Ascending aorta (tissue), 2 donors: ENCODE data around the gene CRB3. TPM values are rescaled to one million over a fixed set of nuclear protein-coding genes. Genes with fewer than 3 reads are reported as not detected.

Experiments
- DNase-seq, 2 donors: peaks; one replicate each; pipeline ENCODE4 v3.0.0-alpha.2; 2019; ENCODE audit warnings: low spot score in 2 of 2
- H3K27ac ChIP-seq, 2 donors: fragments of 200-600 bp; sonication (generic); one replicate each; pipeline ENCODE4 v1.5.1; 2016 to 2017; ENCODE audit warnings: mild to moderate bottlenecking in 1 of 2
- H3K27me3 ChIP-seq: fragments of 200-600 bp; sonication (generic); one replicate; pipeline ENCODE4 v1.5.1; 2017
- H3K36me3 ChIP-seq, 2 donors: fragments of 200-600 bp; sonication (generic); one replicate each; pipeline ENCODE4 v1.5.1; 2016
- H3K4me1 ChIP-seq, 2 donors: fragments of 200-600 bp; sonication (generic); one replicate each; pipeline ENCODE4 v1.5.1; 2016 to 2017; ENCODE audit warnings: mild to moderate bottlenecking in 1 of 2
- H3K4me3 ChIP-seq, 2 donors: fragments of 200-600 bp; sonication (generic); one replicate each; pipeline ENCODE4 v1.5.1; 2016 to 2017; ENCODE audit warnings: mild to moderate bottlenecking in 1 of 2
- H3K9me3 ChIP-seq, 2 donors: fragments of 200-600 bp; sonication (generic); one replicate each; pipeline ENCODE4 v1.5.1; 2016
- CTCF ChIP-seq, 3 experiments: fragments of 200-600 bp in 2 of 3; fragments of 450-650 bp in 1 of 3; sonication (generic) in 2 of 3; IDR thresholded peaks; one replicate each; pipeline ENCODE4 v1.5.1; 2016 to 2019; ENCODE audit warnings: antibody characterized with exemption in 3 of 3, mild to moderate bottlenecking in 1 of 3, moderate library complexity in 1 of 3
- intact Hi-C: fragments of 100-400 bp; cut with DNase I; formaldehyde crosslinking; loops from one replicate; pipeline ENCODE4 v1.15.1; 2023
- total RNA-seq: library from RNA; depleted of rRNA; stranded (reverse); fragments of >200 nt; gene quantifications from one replicate; pipeline ENCODE4 v1.1.0, GENCODE V29; 2016

CRB3 gene
- total RNA-seq, 1 donor from 2014 or later: not detected

- H3K4me1 ChIP-seq: peaks cover 2 to 9% of the 10 kb centered on the region in 2 donors
Observed at GRCh38 chr19:6417713-6418561, 46.1 kb upstream of the CRB3 start.

GRCh38 chr19:6418562-6418932, 45.5 kb upstream of the CRB3 start:
- TF ChIP-seq CTCF (IDR thresholded peaks at IDR 0.05): no peak

More at GRCh38 chr19:6417713-6418561, 46.1 kb upstream of the CRB3 start:
- Histone ChIP-seq H3K27ac (no peak overlapping the region), H3K36me3 (peaks cover 74 to 76% of the 10 kb centered on the region in 2 donors), H3K9me3 (no peaks in the 10 kb centered on the region), H3K4me3 (no peak overlapping the region), H3K27me3 (no peaks in the 10 kb centered on the region)
- no peak for DNase-seq
- peak in 1 of 3 experiments; percentile 8 for TF ChIP-seq CTCF (IDR thresholded peaks at IDR 0.05)
- intact Hi-C loops: no loop called here

GRCh38 chr19:6421075-6422014, 42.7 kb upstream of the CRB3 start:
- no peak for TF ChIP-seq CTCF (IDR thresholded peaks at IDR 0.05)
- Histone ChIP-seq H3K4me1 (peaks cover 13 to 21% of the 10 kb centered on the region in 2 donors), H3K27ac (no peak overlapping the region), H3K36me3 (peaks cover 49 to 51% of the 10 kb centered on the region in 2 donors), H3K4me3 (no peak overlapping the region), H3K27me3 (no peaks in the 10 kb centered on the region), H3K9me3 (no peaks in the 10 kb centered on the region)
- intact Hi-C loops: loop anchor here (10.0 kb wide), 2 partner anchors 313 to 517 kb away; partner anchors contain the start of genes GPR108, NDUFA11, TRIP10 and VMAC
- no peak for DNase-seq

More at GRCh38 chr19:6418562-6418932, 45.5 kb upstream of the CRB3 start:
- H3K9me3 ChIP-seq: no peaks in the 10 kb centered on the region
- no peak overlapping the region for H3K4me3 ChIP-seq
- intact Hi-C loops: no loop called here
- peaks cover 8 to 15% of the 10 kb centered on the region in 2 donors for H3K4me1 ChIP-seq
- H3K27ac ChIP-seq: no peak overlapping the region
- peaks cover 74 to 76% of the 10 kb centered on the region in 2 donors for H3K36me3 ChIP-seq
- H3K27me3 ChIP-seq: no peaks in the 10 kb centered on the region
- no peak for DNase-seq

GRCh38 chr19:6423499-6424194, 40.4 kb upstream of the CRB3 start:
- no peaks in the 10 kb centered on the region for H3K9me3 ChIP-seq
- peak in 1 of 2 donors; percentile 69 for DNase-seq
- no peaks in the 10 kb centered on the region for H3K27me3 ChIP-seq
- peak overlapping the region; percentile 32 to 69 for H3K27ac ChIP-seq
- TF ChIP-seq CTCF (IDR thresholded peaks at IDR 0.05): no peak
- H3K4me3 ChIP-seq: peak overlapping the region; percentile 89 to 95
- intact Hi-C loops: loop anchor here (1.0 to 10.0 kb wide), 4 partner anchors 30 to 519 kb away; partner anchors contain the start of genes GPR108, GTF2F1, NDUFA11 and TRIP10
- H3K4me1 ChIP-seq: peaks cover 13 to 21% of the 10 kb centered on the region in 2 donors
- H3K36me3 ChIP-seq: peaks cover 26 to 28% of the 10 kb centered on the region in 2 donors
